HepG2 (cell line): ENCODE measurements around the gene USP40. TPM values are rescaled to one million over a fixed set of nuclear protein-coding genes. Genes with fewer than 3 reads are reported as not detected.

Experiments used
- ATAC-seq: fragments of 200-7000 bp; cut with Tn5 transposase; 3 replicates; pipeline ENCODE4 v1.9.1; 2020; ENCODE audit warnings: mild to moderate bottlenecking, moderate library complexity
- BruUV-seq: library from RNA; stranded (reverse); fragments of 400-500 nt; replicated peaks from 2 replicates; lab custom pipeline; 2021; lab: Mats Ljungman, UMichigan
- CTCF ChIA-PET: fragments of 300-600 bp; formaldehyde crosslinking; extraction: SDS; loops from one replicate; lab custom pipeline; 2021; ENCODE audit warnings: low total read pairs, inconsistent platforms, low intra/inter-chr PET ratio; lab: Yijun Ruan, JAX
- POLR2A ChIA-PET: fragments of 350-600 bp; sonication (Branson Sonifier 250); formaldehyde crosslinking; loops from one replicate; lab custom pipeline; 2020; ENCODE audit warnings: antibody characterized with exemption, inconsistent platforms; lab: Yijun Ruan, JAX
- DNase-seq: peaks from one replicate; pipeline ENCODE4 v3.0.0-alpha.2; 2015; ENCODE audit warnings: low spot score
- FAIRE-seq: peaks from 3 replicates; lab custom pipeline; 2011; peaks lifted over from hg19 to GRCh38; lab: Jason Lieb, UNC
- H2AFZ ChIP-seq: one replicate; pipeline ENCODE4 v1.6.1; 2011; ENCODE audit warnings: low read length, inconsistent platforms
- H3K27ac ChIP-seq: fragments of 300-600 bp; 3 replicates; pipeline ENCODE4 v1.8.0; 2011; ENCODE audit warnings: mixed run types, mild to moderate bottlenecking, mixed read lengths, low read length, inconsistent platforms; ENCODE audit not compliant: insufficient read depth; ENCODE audit errors: extremely low read length
- H3K27me3 ChIP-seq, 2 experiments: fragments of 200-600 bp in 1 of 2; 2 replicates in 1 of 2; 3 replicates in 1 of 2; pipeline versions ENCODE4 v1.6.0 to v1.8.0; 2011; ENCODE audit warnings: low read length in 2 of 2, mild to moderate bottlenecking in 2 of 2, moderate library complexity in 2 of 2, inconsistent platforms in 1 of 2; ENCODE audit not compliant: insufficient read depth in 2 of 2, control insufficient read depth in 1 of 2
- H3K36me3 ChIP-seq, 2 experiments: fragments of 200-600 bp in 1 of 2; replicated peaks in 1 of 2; 2 replicates in 1 of 2; 3 replicates in 1 of 2; pipeline versions ENCODE4 v1.5.1 to v1.8.0; 2011; ENCODE audit warnings: low read length in 2 of 2, inconsistent platforms in 1 of 2; ENCODE audit not compliant: insufficient read depth in 2 of 2, control insufficient read depth in 1 of 2
- H3K4me1 ChIP-seq: 2 replicates; pipeline ENCODE4 v1.5.1; 2012; ENCODE audit warnings: low read length, inconsistent platforms; ENCODE audit not compliant: insufficient read depth
- H3K4me2 ChIP-seq: 2 replicates; pipeline ENCODE4 v1.6.0; 2011; ENCODE audit warnings: low read depth, low read length, inconsistent platforms
- H3K4me3 ChIP-seq, 3 experiments: fragments of 200-600 bp in 1 of 3; sonication (generic), shearing (Covaris generic) in 1 of 3; replicated peaks in 1 of 3; 2 replicates each; pipeline ENCODE4 v1.5.1; 2011 to 2016; ENCODE audit warnings: low read length in 3 of 3, inconsistent platforms in 2 of 3, low read depth in 2 of 3, mild to moderate bottlenecking in 2 of 3, control low read depth in 1 of 3, mixed read lengths in 1 of 3; ENCODE audit not compliant: insufficient read depth in 1 of 3
- H3K79me2 ChIP-seq: one replicate; pipeline ENCODE4 v1.6.1; 2011; ENCODE audit warnings: low read length, inconsistent platforms; ENCODE audit not compliant: insufficient read depth
- H3K9ac ChIP-seq: 2 replicates; pipeline ENCODE4 v1.6.0; 2011; ENCODE audit warnings: mild to moderate bottlenecking, low read depth, low read length, inconsistent platforms; ENCODE audit not compliant: insufficient read depth
- H3K9me3 ChIP-seq: 2 replicates; pipeline ENCODE4 v1.5.1; 2012; ENCODE audit warnings: mild to moderate bottlenecking, low read length
- H4K20me1 ChIP-seq: 2 replicates; pipeline ENCODE4 v1.6.0; 2011; ENCODE audit warnings: inconsistent platforms, mild to moderate bottlenecking, low read length, moderate library complexity; ENCODE audit not compliant: insufficient read depth
- MAFK ChIP-seq, 2 experiments: IDR thresholded peaks in 1 of 2; conservative IDR thresholded peaks in 1 of 2; 2 replicates each; pipeline ENCODE4 v1.6.1; 2011; ENCODE audit warnings: improper control_type of control experiment in 2 of 2, low read length in 2 of 2
- RNF2 ChIP-seq: fragments of 450-650 bp; conservative IDR thresholded peaks from 2 replicates; pipeline ENCODE4 v1.6.1; 2016; ENCODE audit warnings: low read depth
- SRY ChIP-seq: sonication (generic); formaldehyde crosslinking; IDR thresholded peaks from 2 replicates; pipeline ENCODE4 v1.8.0; 2022; ENCODE audit warnings: mild to moderate bottlenecking, missing genetic modification reagents
- ZNF556 ChIP-seq: sonication (generic); formaldehyde crosslinking; IDR thresholded peaks from 2 replicates; pipeline ENCODE4 v1.4.0; 2020; ENCODE audit warnings: mild to moderate bottlenecking, missing genetic modification reagents, borderline replicate concordance
- ZNF619 ChIP-seq: sonication (generic); formaldehyde crosslinking; IDR thresholded peaks from 2 replicates; pipeline ENCODE4 v1.4.0; 2020; ENCODE audit warnings: mild to moderate bottlenecking, missing genetic modification reagents
- ZNF841 ChIP-seq: sonication (generic); formaldehyde crosslinking; IDR thresholded peaks from 2 replicates; pipeline ENCODE4 v1.8.1; 2023; ENCODE audit warnings: missing genetic modification reagents, borderline replicate concordance
- ZNF879 ChIP-seq: sonication (generic); formaldehyde crosslinking; IDR thresholded peaks from 2 replicates; pipeline ENCODE4 v1.8.1; 2023; ENCODE audit warnings: missing genetic modification reagents
- WGBS: methylation state at CpG from one replicate; pipeline ENCODE4 v1.1.6; 2017; ENCODE audit warnings: low lambda C conversion rate; 5-methylcytosine and 5-hydroxymethylcytosine counted together
- in situ Hi-C: cut with HindIII; loops from 2 replicates; pipeline ENCODE4 v1.10.0; 2017; ENCODE audit warnings: low pct_unique_long_range_greater_than_20kb; ENCODE audit not compliant: extremely low pct_ligation_motif_present
- intact Hi-C: fragments of 100-400 bp; cut with micrococcal nuclease; formaldehyde crosslinking; loops from one replicate; pipeline ENCODE4 v1.10.0; 2022; ENCODE audit not compliant: unreplicated experiment
- polyA plus RNA-seq, 8 experiments: library from polyadenylated mRNA; depleted of rRNA in 3 of 8; stranded (reverse) in 7 of 8; unstranded in 1 of 8; fragments of >200 nt; fragmentation: Illumina TruSeq in 4 of 8; extraction: Trizol in 4 of 8; gene quantifications; 2 replicates each; pipeline versions ENCODE4 v1.2.1 to v1.2.3, GENCODE V29; 2011 to 2016; ENCODE audit warnings: low read depth in 4 of 8, missing spikeins in 1 of 8, mixed read lengths in 1 of 8; ENCODE audit not compliant: insufficient read depth in 1 of 8
- total RNA-seq, 5 experiments: library from RNA; depleted of rRNA; stranded (reverse); fragments of >200 nt; fragmentation: Illumina TruSeq; extraction: Trizol; gene quantifications; 2 replicates each; pipeline ENCODE4 v1.2.3, GENCODE V29; 2016; ENCODE audit warnings: low read depth in 1 of 5
- TF ChIP-seq, protein P1 (sequence below): sonication (generic); formaldehyde crosslinking; IDR thresholded peaks from 2 replicates; pipeline ENCODE4 v1.4.0; 2020; ENCODE audit warnings: mild to moderate bottlenecking, missing genetic modification reagents
- TF ChIP-seq, protein P2 (sequence below): sonication (generic); formaldehyde crosslinking; IDR thresholded peaks from 2 replicates; pipeline ENCODE4 v1.5.0; 2020; ENCODE audit warnings: missing genetic modification reagents

USP40 gene
- total and polyA plus RNA-seq, 2 of the 13 experiments (the other 11 are each of a cell fraction or from before 2014, with no cell fraction given): 41.0 to 46.3 TPM

- POLR2A ChIA-PET: no interaction called here
- TF ChIP-seq MAFK (conservative IDR thresholded peaks at IDR 0.05 in 1 of 2, IDR thresholded peaks at IDR 0.05 in 1 of 2; ENCODE audit: low read length in 2 of 2): peak; percentile 44 to 64
- TF ChIP-seq, protein P1, sequence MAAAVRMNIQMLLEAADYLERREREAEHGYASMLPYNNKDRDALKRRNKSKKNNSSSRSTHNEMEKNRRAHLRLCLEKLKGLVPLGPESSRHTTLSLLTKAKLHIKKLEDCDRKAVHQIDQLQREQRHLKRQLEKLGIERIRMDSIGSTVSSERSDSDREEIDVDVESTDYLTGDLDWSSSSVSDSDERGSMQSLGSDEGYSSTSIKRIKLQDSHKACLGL: no peak
- TF ChIP-seq, all 625 proteins: peak for 1
- Histone ChIP-seq H3K79me2 (no peaks in the 10 kb centered on the region), H3K27me3 (no peaks in the 10 kb centered on the region; a peak in 1 of 5 replicates), H3K4me2 (no peak overlapping the region), H3K9me3 (no peaks in the 10 kb centered on the region), H3K36me3 (no peaks in the 10 kb centered on the region), H4K20me1 (no peaks in the 10 kb centered on the region), H3K9ac (no peak overlapping the region), H2AFZ (no peak overlapping the region), H3K27ac (no peak overlapping the region), H3K4me3 (no peak overlapping the region), H3K4me1 (no peaks in the 10 kb centered on the region)
- DNase-seq (no peak), ATAC-seq (no peak), FAIRE-seq (peak; percentile 4)
- intact Hi-C loops (no loop called here), in situ Hi-C loops (no loop called here)
- WGBS: 62% methylated on average over 2 of the region's 2 CpGs
- no TSS peak for BruUV-seq
- CTCF ChIA-PET: no interaction called here
These were observed 4.9 kb upstream of the USP40 start for GRCh38 chr2:233571462-233571861.

DNA sequence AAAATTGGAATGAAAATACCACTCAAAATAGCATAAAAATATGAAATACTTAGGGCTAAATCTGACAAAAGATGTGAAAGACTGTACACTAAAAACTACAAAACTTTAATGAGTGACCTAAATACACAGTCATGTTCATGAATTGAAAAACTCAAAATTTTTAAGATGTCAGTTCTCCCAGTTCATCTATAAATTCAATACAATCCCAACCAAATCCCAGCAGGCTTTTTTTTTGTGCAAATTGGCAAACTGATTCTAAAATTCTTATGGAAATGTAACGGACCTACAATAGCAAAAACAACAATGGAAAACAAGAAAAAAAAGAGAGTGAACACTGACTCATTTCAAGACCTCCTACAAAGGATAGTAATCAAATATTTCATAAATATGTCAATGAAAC lies 4.4 kb upstream of the USP40 start:
- Histone ChIP-seq H3K27ac (no peak overlapping the region), H2AFZ (no peak overlapping the region), H3K4me3 (no peak overlapping the region), H4K20me1 (no peaks in the 10 kb centered on the region), H3K79me2 (no peaks in the 10 kb centered on the region), H3K9me3 (no peaks in the 10 kb centered on the region), H3K4me2 (no peak overlapping the region), H3K36me3 (no peaks in the 10 kb centered on the region), H3K9ac (no peak overlapping the region), H3K4me1 (no peaks in the 10 kb centered on the region), H3K27me3 (no peaks in the 10 kb centered on the region; a peak in 1 of 5 replicates)
- BruUV-seq: no TSS peak
- ChIA-PET CTCF (no interaction called here), POLR2A (no interaction called here)
- FAIRE-seq (no peak), ATAC-seq (no peak), DNase-seq (no peak)
- 7% methylated on average over 1 of the region's 1 CpG for WGBS
- TF ChIP-seq SRY (CRISPR knock-in tag) (no peak), RNF2 (no peak), ZNF556 (CRISPR knock-in tag) (no peak), ZNF619 (no peak), ZNF879 (no peak), ZNF841 (no peak)
- TF ChIP-seq, protein P2, sequence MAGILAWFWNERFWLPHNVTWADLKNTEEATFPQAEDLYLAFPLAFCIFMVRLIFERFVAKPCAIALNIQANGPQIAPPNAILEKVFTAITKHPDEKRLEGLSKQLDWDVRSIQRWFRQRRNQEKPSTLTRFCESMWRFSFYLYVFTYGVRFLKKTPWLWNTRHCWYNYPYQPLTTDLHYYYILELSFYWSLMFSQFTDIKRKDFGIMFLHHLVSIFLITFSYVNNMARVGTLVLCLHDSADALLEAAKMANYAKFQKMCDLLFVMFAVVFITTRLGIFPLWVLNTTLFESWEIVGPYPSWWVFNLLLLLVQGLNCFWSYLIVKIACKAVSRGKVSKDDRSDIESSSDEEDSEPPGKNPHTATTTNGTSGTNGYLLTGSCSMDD (CRISPR knock-in tag): no peak
- intact Hi-C loops (no loop called here), in situ Hi-C loops (no loop called here)
